RWPE1 (cell line): ENCODE results near the gene ADCY1.

ENCODE experiments used
- CTCF ChIA-PET: fragments of 350-600 bp; sonication (Branson Sonifier 250); formaldehyde crosslinking; extraction: SDS; loops from one replicate; lab custom pipeline; 2021; lab: Yijun Ruan, JAX
- POLR2A ChIA-PET: fragments of 400-600 bp; formaldehyde crosslinking; extraction: SDS; loops from one replicate; lab custom pipeline; 2020; ENCODE audit warnings: antibody characterized with exemption; ENCODE audit not compliant: low non-redundant PET; lab: Yijun Ruan, JAX
- DNase-seq: peaks from one replicate; pipeline ENCODE4 v3.0.0; 2012; ENCODE audit warnings: low spot score
- H3K27ac ChIP-seq: fragments of 450-650 bp; 2 replicates; pipeline ENCODE4 v1.5.1; 2017
- CTCF ChIP-seq: fragments of 450-650 bp; conservative IDR thresholded peaks from 2 replicates; pipeline ENCODE4 v1.5.1; 2017; ENCODE audit warnings: low read depth, mild to moderate bottlenecking

The ADCY1 gene

GRCh38 chr7:45660201-45660900 lies 86.2 kb downstream of the ADCY1 start:
- TF ChIP-seq CTCF = no peak
- ChIA-PET CTCF (no interaction called here), POLR2A (no interaction called here)
- H3K27ac ChIP-seq = no peak overlapping the region
- no peak for DNase-seq

GRCh38 chr7:45660901-45661211 lies 86.7 kb downstream of the ADCY1 start:
- DNase-seq = no peak

GRCh38 chr7:45661302-45661995 lies 87.3 kb downstream of the ADCY1 start:
- no peak for TF ChIP-seq CTCF
- POLR2A ChIA-PET = no interaction called here
- CTCF ChIA-PET = no interaction called here
- no peak for DNase-seq
- no peak overlapping the region for H3K27ac ChIP-seq

More at GRCh38 chr7:45660901-45661211, 86.7 kb downstream of the ADCY1 start:
- H3K27ac ChIP-seq = no peak overlapping the region
- POLR2A ChIA-PET = no interaction called here
- CTCF ChIA-PET = no interaction called here
- TF ChIP-seq CTCF = no peak

DNA sequence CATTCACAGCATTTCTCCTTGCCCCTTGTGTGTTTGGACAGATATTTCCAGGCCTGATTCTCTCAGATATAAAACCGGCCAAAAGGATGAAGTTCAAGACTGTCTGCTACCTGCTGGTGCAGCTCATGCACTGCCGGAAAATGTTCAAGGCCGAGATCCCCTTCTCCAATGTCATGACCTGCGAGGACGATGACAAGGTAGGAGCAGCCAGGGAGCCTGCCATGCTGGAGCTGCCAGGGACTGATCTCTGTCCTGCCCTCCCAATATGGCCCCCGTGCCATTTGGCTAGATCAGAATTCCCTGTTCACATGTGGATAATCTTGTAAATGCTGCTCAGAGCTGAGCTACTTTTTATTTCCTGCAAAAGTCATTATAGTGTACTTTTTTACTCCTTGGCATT lies 87.8 kb downstream of the ADCY1 start:
- no peak overlapping the region for H3K27ac ChIP-seq
- no peak for DNase-seq
- ChIA-PET CTCF (interaction anchor here (1.7 kb wide), 1 partner anchor 192 kb away, joined by 7 read pairs; no protein-coding TSS in a partner anchor), POLR2A (no interaction called here)
- TF ChIP-seq CTCF = no peak

- H3K27ac ChIP-seq = no peak overlapping the region
- ChIA-PET CTCF (interaction anchor here (0.5 to 1.7 kb wide), 6 partner anchors 19 to 651 kb away, joined by 3 to 7 read pairs (median 4); no protein-coding TSS in a partner anchor), POLR2A (no interaction called here)
- TF ChIP-seq CTCF = no peak
- DNase-seq = no peak
Measured at GRCh38 chr7:45662540-45663166, 88.5 kb downstream of the ADCY1 start.

DNA sequence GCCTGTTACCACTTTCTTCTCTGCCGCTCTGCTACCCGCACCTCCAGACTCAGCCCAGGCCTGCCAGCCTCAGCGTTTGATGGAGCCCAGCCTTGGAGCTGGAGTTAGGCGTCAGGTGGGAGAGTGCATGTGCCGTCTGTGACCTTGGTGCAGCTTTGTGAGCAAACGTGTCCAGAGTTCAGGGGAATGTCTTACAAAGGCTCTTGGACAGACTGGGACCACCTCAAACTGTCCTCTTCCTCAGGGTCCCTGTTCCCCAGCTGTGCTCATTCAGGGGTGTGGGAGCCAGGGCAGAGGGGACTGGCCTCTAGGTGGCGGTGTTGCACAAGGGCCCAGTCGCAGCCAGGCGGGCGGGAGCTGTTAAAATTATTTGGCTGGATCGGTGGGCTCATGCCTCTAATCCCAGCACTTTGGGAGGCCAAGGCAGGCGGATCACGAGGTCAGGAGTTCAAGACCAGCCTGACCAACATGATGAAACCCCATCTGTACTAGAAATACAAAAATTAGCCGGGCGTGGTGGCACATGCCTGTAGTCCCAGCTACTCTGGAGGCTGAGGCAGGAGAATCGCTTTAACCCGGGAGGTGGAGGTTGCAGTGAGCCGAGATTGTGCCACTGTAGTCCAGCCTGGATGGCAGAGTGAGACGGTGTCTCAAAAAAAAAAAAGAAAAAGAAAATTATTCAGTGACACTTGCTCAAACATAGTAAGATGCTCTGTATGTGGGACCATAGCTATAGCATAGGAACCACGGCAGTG lies 89.2 kb downstream of the ADCY1 start:
- H3K27ac ChIP-seq = no peak overlapping the region
- ChIA-PET CTCF (interaction anchor here (0.5 to 1.7 kb wide), 11 partner anchors 10 to 650 kb away, joined by 3 to 7 read pairs (median 3); no protein-coding TSS in a partner anchor), POLR2A (no interaction called here)
- peak; percentile 30 for DNase-seq
- TF ChIP-seq CTCF = peak; percentile 64
